ENCODE results near the gene MINDY4. TPM values are rescaled to one million over a fixed set of nuclear protein-coding genes. Genes with fewer than 3 reads are reported as not detected.

Gene MINDY4
- total RNA-seq, 1 donor from 2014 or later: 15.6 TPM

DNA sequence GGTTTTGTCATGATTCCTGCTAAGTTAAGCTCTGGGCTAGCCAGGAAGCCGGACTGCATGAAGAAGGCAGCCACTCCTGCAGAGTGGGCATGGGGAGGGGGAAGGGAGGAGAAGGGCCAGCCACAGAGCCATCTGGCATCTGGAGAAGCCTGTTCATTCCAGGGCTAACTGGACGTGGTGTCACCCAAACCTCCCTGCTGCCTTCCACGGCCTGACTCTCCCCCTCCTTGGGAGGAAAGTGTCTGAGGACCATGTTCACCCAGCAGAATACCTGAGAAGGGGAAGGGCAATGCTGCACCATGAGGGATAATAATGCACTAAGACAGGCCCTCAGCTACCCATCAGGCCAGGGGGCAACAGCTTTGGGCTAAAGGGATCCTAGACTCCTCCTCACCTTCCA is 155.8 kb downstream of the MINDY4 start:
- no peak for ATAC-seq
- intact Hi-C loops (cut with DNase I): no loop called here
- no peak for DNase-seq (ENCODE audit: low spot score)

DNA sequence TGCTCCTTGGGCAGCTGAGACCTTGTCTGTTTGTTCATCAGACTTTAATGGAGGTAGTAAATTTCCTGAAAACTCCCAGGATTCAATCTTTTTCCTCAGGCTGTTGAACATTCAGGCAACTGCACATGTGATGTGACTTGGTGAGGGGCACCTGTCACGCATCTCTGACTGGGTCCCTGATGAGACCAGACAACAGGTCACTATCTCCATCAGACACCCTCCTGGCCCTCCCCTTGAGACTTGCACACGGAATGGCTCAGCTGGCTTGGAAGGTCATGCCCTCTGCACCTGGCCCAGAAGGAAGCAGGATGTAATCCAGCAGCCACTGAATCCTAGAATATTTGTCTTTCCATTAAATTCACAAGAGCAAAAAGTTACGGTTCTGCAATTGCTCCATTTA is 156.3 kb downstream of the MINDY4 start:
- intact Hi-C loops (cut with DNase I): no loop called here
- DNase-seq (ENCODE audit: low spot score): peak; percentile 52
- ATAC-seq: no peak

GRCh38 chr7:30928254-30928872 is 157.1 kb downstream of the MINDY4 start:
- no peak for DNase-seq (ENCODE audit: low spot score)
- ATAC-seq: no peak
- intact Hi-C loops (cut with DNase I): no loop called here

DNA sequence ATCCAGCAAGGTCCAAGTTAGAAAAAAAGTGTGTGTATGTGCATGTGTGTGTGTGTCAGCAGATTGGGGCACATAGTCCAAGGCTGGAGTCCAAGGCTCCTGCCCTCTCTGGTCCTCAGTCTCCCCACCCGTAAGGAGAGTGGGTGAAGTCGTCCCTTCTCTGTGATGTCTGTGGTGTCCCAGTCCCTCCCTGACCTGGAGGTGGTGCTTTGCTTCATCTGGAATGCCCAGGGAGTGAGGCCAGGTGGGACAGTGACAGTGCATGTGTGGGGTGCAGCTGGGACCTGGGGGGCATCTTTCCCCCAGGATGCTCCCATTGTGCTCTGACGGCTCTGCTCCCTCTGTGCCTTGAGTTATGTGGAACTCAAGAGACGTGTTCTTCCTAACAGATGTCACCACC is 158.5 kb downstream of the MINDY4 start:
- intact Hi-C loops (cut with DNase I): no loop called here
- DNase-seq (ENCODE audit: low spot score) (no peak), ATAC-seq (no peak)

DNA sequence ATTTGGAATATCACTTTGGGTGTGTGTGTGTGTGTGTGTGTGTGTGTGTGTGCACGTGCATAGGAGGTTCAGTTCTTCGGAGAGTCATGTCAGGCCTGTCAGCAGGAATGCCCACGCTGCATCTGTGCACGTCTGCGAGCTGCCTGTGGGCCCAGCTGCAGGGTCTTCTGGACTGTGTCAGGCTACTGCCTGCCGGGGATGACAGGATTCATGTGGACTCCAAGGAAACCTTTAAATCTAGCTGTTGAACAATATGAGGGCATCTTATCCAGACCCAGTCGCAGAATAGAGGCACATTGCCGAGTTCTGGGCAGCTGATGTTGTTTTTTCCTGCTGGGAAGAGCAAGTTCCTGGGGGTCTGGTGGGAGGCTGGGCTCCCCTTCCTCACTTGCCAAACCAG is 159.4 kb downstream of the MINDY4 start:
- no peak for ATAC-seq
- intact Hi-C loops (cut with DNase I): no loop called here

GRCh38 chr7:30931161-30931928 is 160.1 kb downstream of the MINDY4 start:
- intact Hi-C loops (cut with DNase I): no loop called here
- ATAC-seq: peak; percentile 56
- peak; percentile 60 for DNase-seq (ENCODE audit: low spot score)

More for the DNA sequence above, 159.4 kb downstream of the MINDY4 start:
- DNase-seq (ENCODE audit: low spot score): no peak

DNA sequence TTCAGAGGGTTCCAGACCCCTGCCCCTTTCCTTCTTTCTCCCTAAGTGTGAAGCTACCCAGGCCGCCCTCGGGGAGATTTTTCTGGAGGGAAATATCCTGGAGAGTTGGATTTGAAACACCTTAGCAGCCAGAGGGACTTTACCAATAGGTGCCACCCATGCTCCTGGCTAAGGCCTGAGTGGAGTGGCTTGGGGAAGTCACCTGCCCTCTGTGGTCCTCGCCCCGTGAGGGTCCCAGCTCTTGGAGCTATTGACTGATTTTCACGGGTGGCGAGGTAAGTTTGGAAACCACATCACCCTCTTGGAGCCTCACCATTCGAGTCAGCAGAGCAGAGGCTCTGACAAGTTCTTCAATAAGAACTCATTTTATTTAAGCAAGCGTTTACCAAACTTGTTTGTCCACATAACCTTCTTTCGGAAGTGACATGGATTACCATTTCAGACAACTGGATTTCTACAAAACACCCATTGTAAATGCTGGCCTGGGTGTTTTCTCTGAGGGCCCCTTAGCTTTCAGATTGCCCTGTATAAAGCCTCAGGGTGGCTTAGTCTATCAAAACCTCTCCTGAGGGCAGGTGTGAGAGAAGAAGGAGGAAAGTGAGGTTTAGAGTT is 160.8 kb downstream of the MINDY4 start:
- DNase-seq (ENCODE audit: low spot score) (no peak), ATAC-seq (no peak)
- intact Hi-C loops (cut with DNase I): no loop called here

GRCh38 chr7:30932562-30932961 is 161.3 kb downstream of the MINDY4 start:
- no peak for ATAC-seq
- intact Hi-C loops (cut with DNase I): no loop called here
- DNase-seq (ENCODE audit: low spot score): no peak

- DNase-seq (ENCODE audit: low spot score) (no peak), ATAC-seq (no peak)
- intact Hi-C loops (cut with DNase I): no loop called here
Observed at GRCh38 chr7:30933124-30933974, 162.1 kb downstream of the MINDY4 start.

DNA sequence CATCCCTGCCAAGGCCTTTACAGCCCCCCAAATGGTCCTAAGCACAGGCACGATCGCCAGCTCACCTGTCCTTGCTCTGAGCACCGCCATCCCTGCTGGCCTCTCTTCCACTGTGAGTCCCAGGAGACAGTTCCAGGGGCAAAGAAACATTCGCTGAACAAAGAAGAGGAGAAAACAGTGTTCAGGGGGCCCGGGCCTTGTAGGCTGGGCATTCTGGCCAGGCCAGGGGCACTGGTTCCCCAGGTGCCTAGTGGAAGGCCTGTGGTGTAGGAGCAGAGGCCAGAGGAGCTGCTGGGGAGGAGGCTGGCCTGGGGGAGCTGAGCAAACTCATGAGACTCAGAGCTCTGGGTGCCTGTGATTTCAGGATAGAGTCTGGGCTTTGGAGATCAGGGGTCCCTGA is 163.0 kb downstream of the MINDY4 start:
- no peak for DNase-seq (ENCODE audit: low spot score)
- intact Hi-C loops (cut with DNase I): no loop called here
- ATAC-seq: no peak

DNA sequence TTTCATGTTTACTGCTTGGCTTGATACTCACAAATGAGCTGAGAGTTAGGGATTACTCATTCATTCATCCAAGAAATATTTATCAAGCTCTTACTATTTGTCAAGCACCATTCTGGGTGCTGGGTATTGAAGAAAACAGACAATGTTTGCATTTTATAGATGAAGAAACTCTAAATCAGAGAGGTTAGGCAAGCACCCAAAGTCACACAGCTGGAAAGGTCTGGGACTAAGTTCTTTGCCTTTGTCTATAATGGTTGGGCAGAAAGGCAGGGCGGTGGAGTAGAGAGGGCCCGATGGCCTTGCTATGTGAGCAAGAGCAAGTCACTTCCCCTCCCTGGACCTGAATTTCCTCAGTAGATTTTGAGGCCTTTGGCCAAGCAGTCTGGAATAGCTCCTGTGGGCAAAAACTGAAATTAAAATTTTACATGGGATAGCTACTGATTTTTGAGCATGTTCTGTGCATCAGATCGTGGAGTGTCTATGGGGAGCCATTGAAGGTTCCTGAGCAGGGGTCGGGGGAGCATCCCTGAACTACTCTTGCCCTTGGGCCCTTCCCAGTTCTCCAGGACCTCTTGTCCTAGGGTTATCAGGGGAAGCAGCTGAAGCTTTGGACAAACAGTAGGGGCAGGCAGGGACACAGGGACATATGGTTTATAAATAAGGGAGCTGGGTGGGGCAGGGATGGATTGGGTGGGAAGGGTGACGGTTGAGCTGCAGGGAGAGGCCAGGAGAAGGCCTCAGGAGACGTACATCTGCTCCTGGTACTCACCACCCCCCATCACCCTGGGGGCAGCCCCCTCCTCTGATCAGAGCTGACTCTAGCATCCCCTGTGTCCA is 163.7 kb downstream of the MINDY4 start:
- DNase-seq (ENCODE audit: low spot score) (no peak), ATAC-seq (no peak)
- intact Hi-C loops (cut with DNase I): no loop called here

GRCh38 chr7:30935569-30935877 is 164.3 kb downstream of the MINDY4 start:
- ATAC-seq: no peak
- intact Hi-C loops (cut with DNase I): no loop called here

DNA sequence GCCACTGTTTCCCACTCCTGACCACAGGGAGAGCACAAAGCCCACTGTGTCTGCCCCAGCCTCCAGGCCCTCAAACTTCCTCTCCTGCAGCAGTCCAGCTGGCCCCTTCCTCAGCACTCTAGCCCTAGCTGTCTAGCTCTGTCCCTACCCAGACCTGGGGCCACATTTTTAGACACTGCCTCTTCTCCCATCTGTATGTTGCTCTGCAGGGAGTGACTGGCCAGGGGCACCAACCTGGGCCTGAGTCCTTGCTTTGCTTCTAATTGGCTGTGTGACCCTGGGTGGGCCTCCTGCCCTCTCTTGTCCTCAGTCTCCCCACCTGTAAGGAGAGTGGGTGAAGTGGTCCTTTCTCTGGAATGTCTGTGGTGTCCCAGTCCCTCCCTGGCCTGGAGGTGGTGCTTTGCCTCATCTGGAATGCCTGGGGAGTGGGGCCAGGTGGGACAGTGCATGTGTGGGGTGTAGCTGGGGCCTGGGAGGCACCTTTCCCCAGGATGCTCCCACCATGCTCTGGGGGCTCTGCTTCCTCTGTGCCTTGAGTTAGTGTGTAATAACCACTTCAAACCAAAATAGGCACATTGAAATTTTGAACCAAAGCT is 165.5 kb downstream of the MINDY4 start:
- ATAC-seq (no peak), DNase-seq (ENCODE audit: low spot score) (no peak)
- intact Hi-C loops (cut with DNase I): no loop called here

More at GRCh38 chr7:30935569-30935877, 164.3 kb downstream of the MINDY4 start:
- DNase-seq (ENCODE audit: low spot score): no peak

- DNase-seq (ENCODE audit: low spot score): no peak
- no peak for ATAC-seq
- intact Hi-C loops (cut with DNase I): no loop called here
Observed at GRCh38 chr7:30937416-30937815, 166.2 kb downstream of the MINDY4 start.

- ATAC-seq (peak; percentile 87), DNase-seq (ENCODE audit: low spot score) (peak; percentile 92)
- intact Hi-C loops (cut with DNase I): no loop called here
Observed at GRCh38 chr7:30938435-30939316, 167.5 kb downstream of the MINDY4 start.

GRCh38 chr7:30941582-30942323 is 170.5 kb downstream of the MINDY4 start:
- intact Hi-C loops (cut with DNase I): no loop called here
- ATAC-seq (no peak), DNase-seq (ENCODE audit: low spot score) (no peak)
